CD8-positive, alpha-beta memory T cell (primary cell): ENCODE measurements around the gene BCKDHA. TPM values are rescaled to one million over a fixed set of nuclear protein-coding genes. Genes with fewer than 3 reads are reported as not detected.
A peak's percentile ranks its signal among the peaks of the same experiment; 100 is the strongest.
"Not testable (repeated sequence)": the region's sequence is repeated elsewhere in the genome, so short reads cannot be mapped to it uniquely, and the experiment has no call there.

Experiments
- CTCF ChIA-PET: fragments of 350-600 bp; sonication (Branson Sonifier 250); formaldehyde crosslinking; loops from one replicate; lab custom pipeline; 2021; ENCODE audit warnings: antibody characterized with exemption; lab: Charles Lee
- POLR2A ChIA-PET: fragments of 350-600 bp; sonication (Branson Sonifier 250); formaldehyde crosslinking; loops from one replicate; lab custom pipeline; 2021; ENCODE audit warnings: antibody characterized with exemption; lab: Charles Lee
- DNase-seq, 5 donors: peaks; one replicate each; pipeline versions ENCODE4 v3.0.0 to v3.0.0-alpha.2; 2020 to 2022; ENCODE audit warnings: mixed read lengths in 1 of 5
- H3K27ac ChIP-seq: one replicate; pipeline ENCODE4 v1.7.0; 2013; ENCODE audit warnings: low read depth, mild to moderate bottlenecking, low read length, moderate library complexity
- H3K27me3 ChIP-seq: 2 replicates; pipeline ENCODE4 v1.7.0; 2013; ENCODE audit warnings: low read length, mild to moderate bottlenecking; ENCODE audit not compliant: insufficient read depth, poor library complexity, severe bottlenecking
- H3K36me3 ChIP-seq: 2 replicates; pipeline ENCODE4 v1.7.0; 2013; ENCODE audit warnings: mild to moderate bottlenecking, low read length, moderate library complexity; ENCODE audit not compliant: insufficient read depth
- H3K4me1 ChIP-seq: 2 replicates; pipeline ENCODE4 v1.7.0; 2013; ENCODE audit warnings: mild to moderate bottlenecking, low read length, moderate library complexity; ENCODE audit not compliant: insufficient read depth
- H3K4me3 ChIP-seq: 2 replicates; pipeline ENCODE4 v1.7.0; 2013; ENCODE audit warnings: mild to moderate bottlenecking, low read length
- H3K9me3 ChIP-seq: 2 replicates; pipeline ENCODE4 v1.7.0; 2013; ENCODE audit warnings: mild to moderate bottlenecking, low read length
- H3K27ac Mint-ChIP-seq, 8 donors: one replicate each; pipeline ENCODE4 v1.8.0; 2020 to 2021; ENCODE audit warnings: mixed read lengths in 8 of 8, mild to moderate bottlenecking in 6 of 8, inconsistent platforms in 3 of 8, moderate library complexity in 3 of 8
- H3K27me3 Mint-ChIP-seq, 2 donors: one replicate each; pipeline ENCODE4 v1.8.0; 2020 to 2021; ENCODE audit warnings: mixed read lengths in 2 of 2, mild to moderate bottlenecking in 1 of 2, moderate library complexity in 1 of 2
- H3K36me3 Mint-ChIP-seq, 3 donors: one replicate each; pipeline ENCODE4 v1.8.0; 2020 to 2021; ENCODE audit warnings: mixed read lengths in 3 of 3, inconsistent platforms in 1 of 3, mild to moderate bottlenecking in 1 of 3
- H3K4me1 Mint-ChIP-seq, 3 donors: one replicate each; pipeline ENCODE4 v1.8.0; 2020 to 2021; ENCODE audit warnings: mixed read lengths in 3 of 3, inconsistent platforms in 1 of 3, mild to moderate bottlenecking in 1 of 3
- H3K4me3 Mint-ChIP-seq, 7 donors: one replicate each; pipeline ENCODE4 v1.8.0; 2020 to 2021; ENCODE audit warnings: mixed read lengths in 7 of 7, mild to moderate bottlenecking in 6 of 7, moderate library complexity in 4 of 7, inconsistent platforms in 2 of 7
- H3K9me3 Mint-ChIP-seq, 5 donors: one replicate each; pipeline ENCODE4 v1.8.0; 2020 to 2022; ENCODE audit warnings: mixed read lengths in 5 of 5, mild to moderate bottlenecking in 3 of 5, moderate library complexity in 2 of 5, inconsistent platforms in 1 of 5
- polyA plus RNA-seq: library from polyadenylated mRNA; unstranded; fragments of 300-500 nt; fragmentation: Illumina TruSeq; gene quantifications from one replicate; pipeline ENCODE4 v1.2.3, GENCODE V29; 2021
- total RNA-seq, 2 experiments: library from RNA; stranded (reverse); gene quantifications; one replicate each; pipeline ENCODE4 v1.2.3, GENCODE V29; 2021

BCKDHA gene
- total and polyA plus RNA-seq, 3 experiments from 2014 or later: 18.5 to 52.1 (median 23.5) TPM

DNA sequence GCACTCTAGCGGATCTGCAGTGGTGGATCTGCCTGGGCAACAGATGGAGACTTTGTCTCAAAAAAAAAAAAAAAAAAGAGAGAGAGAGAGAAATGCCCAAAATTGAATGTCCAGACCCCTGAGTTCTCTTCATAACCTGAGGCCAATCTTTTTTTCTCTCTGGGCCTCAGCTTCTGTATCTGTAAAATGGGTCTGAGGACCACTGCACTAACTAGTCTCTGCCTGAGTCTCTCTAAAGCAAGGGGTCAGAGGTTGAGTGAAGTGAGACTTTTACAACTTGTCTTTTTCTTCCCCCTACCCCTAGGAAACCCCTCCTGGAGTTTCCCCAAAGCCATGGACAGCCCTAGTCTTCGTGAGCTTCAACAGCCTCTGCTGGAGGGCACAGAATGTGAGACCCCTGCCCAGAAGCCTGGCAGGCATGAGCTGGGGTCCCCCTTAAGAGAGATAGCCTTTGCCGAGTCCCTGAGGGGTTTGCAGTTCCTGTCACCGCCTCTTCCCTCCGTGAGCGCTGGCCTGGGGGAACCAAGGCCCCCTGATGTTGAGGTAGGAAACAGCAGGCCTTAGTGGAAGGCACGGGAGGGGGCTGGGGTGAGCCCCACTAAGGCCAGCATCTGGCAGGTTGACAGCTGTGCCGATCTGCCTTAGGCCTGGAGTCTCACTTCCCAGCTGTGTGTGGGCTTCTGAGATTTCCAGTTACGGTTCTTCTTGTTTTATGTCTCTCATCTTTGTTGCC lies 19.5 kb upstream of the BCKDHA start:
- no peaks in the 10 kb centered on the region for H3K9me3 ChIP-seq
- H3K27me3 Mint-ChIP-seq: no peaks in the 10 kb centered on the region
- H3K27me3 ChIP-seq: no peaks in the 10 kb centered on the region
- no peak overlapping the region for H3K27ac ChIP-seq
- no peaks in the 10 kb centered on the region for H3K9me3 Mint-ChIP-seq
- H3K36me3 ChIP-seq: no peaks in the 10 kb centered on the region
- peaks cover 11 to 16% (median 13%) of the 10 kb centered on the region in 3 donors for H3K4me1 Mint-ChIP-seq
- H3K4me3 ChIP-seq: no peak overlapping the region
- CTCF ChIA-PET: interaction anchor here (0.7 to 1.1 kb wide), 3 partner anchors 12 to 16 kb away, joined by 3 read pairs; partner anchors contain the start of gene B9D2
- peak in 1 of 5 donors; percentile 53 for DNase-seq
- peaks cover 0 to 6% (median 3%) of the 10 kb centered on the region in 3 donors for H3K36me3 Mint-ChIP-seq
- no peak overlapping the region for H3K4me3 Mint-ChIP-seq
- H3K27ac Mint-ChIP-seq: peak overlapping the region in 5 of 8 donors; percentile 7 to 60 (median 46)
- peaks cover 10% of the 10 kb centered on the region for H3K4me1 ChIP-seq
- POLR2A ChIA-PET: no interaction called here

- H3K27me3 ChIP-seq, H3K27ac ChIP-seq, DNase-seq, H3K4me1 Mint-ChIP-seq, H3K4me3 ChIP-seq, H3K9me3 ChIP-seq, H3K4me3 Mint-ChIP-seq, H3K9me3 Mint-ChIP-seq, CTCF ChIA-PET, H3K27me3 Mint-ChIP-seq, POLR2A ChIA-PET, H3K36me3 ChIP-seq, H3K4me1 ChIP-seq: not testable (repeated sequence)
- Mint-ChIP-seq H3K36me3 (peaks cover 0 to 20% (median 6%) of the 10 kb centered on the region in 3 donors), H3K27ac (peak overlapping the region in 1 of 8 donors; percentile 74)
Measured at GRCh38 chr19:41381536-41381935, 16.1 kb upstream of the BCKDHA start.

GRCh38 chr19:41384351-41384750 lies 13.3 kb upstream of the BCKDHA start:
- DNase-seq: no peak
- peaks cover 7% of the 10 kb centered on the region for H3K36me3 ChIP-seq
- POLR2A ChIA-PET: interaction anchor here (0.6 to 0.8 kb wide), 2 partner anchors 15 to 122 kb away, joined by 3 to 5 read pairs; no protein-coding TSS in a partner anchor
- H3K4me3 Mint-ChIP-seq: no peak overlapping the region
- H3K27me3 Mint-ChIP-seq: no peaks in the 10 kb centered on the region
- H3K4me3 ChIP-seq: no peak overlapping the region
- no peaks in the 10 kb centered on the region for H3K27me3 ChIP-seq
- CTCF ChIA-PET: no interaction called here
- H3K9me3 Mint-ChIP-seq: no peaks in the 10 kb centered on the region
- no peaks in the 10 kb centered on the region for H3K4me1 ChIP-seq
- peaks cover 0 to 40% (median 6%) of the 10 kb centered on the region in 3 donors for H3K36me3 Mint-ChIP-seq
- no peaks in the 10 kb centered on the region for H3K9me3 ChIP-seq
- no peaks in the 10 kb centered on the region for H3K4me1 Mint-ChIP-seq
- peak overlapping the region in 2 of 8 donors; percentile 33 to 70 for H3K27ac Mint-ChIP-seq
- H3K27ac ChIP-seq: no peak overlapping the region

GRCh38 chr19:41386442-41386841 lies 11.2 kb upstream of the BCKDHA start:
- no peak for DNase-seq
- no peak overlapping the region for H3K4me3 Mint-ChIP-seq
- no peaks in the 10 kb centered on the region for H3K27me3 Mint-ChIP-seq
- Histone ChIP-seq H3K36me3 (peaks cover 19% of the 10 kb centered on the region), H3K27ac (no peak overlapping the region), H3K9me3 (no peaks in the 10 kb centered on the region), H3K4me1 (no peaks in the 10 kb centered on the region), H3K4me3 (no peak overlapping the region), H3K27me3 (no peaks in the 10 kb centered on the region)
- no peaks in the 10 kb centered on the region for H3K9me3 Mint-ChIP-seq
- no peak overlapping the region for H3K27ac Mint-ChIP-seq
- H3K4me1 Mint-ChIP-seq: no peaks in the 10 kb centered on the region
- ChIA-PET POLR2A (no interaction called here), CTCF (no interaction called here)
- H3K36me3 Mint-ChIP-seq: peaks cover 0 to 58% (median 11%) of the 10 kb centered on the region in 3 donors

DNA sequence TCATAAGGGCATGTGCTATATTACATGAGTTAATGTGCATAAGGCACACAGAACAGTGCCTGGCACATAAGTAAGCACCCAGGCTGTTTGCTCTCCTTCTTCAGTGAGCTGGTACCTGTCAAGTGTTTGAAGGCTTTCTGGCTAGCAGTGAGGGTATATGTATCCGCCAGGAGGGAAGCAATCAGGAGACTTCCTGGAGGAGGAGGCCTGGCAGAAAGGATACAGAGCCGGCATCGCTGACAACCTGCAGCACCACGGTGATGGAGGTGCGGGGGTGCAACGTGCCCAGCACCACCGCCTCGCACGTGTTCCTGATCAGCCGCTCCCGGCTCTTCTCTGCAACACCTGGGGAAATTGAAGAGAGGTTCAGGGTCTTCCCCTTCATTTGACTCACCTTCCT lies 6.0 kb upstream of the BCKDHA start:
- H3K36me3 ChIP-seq: peaks cover 26% of the 10 kb centered on the region
- no peak for DNase-seq
- H3K4me1 ChIP-seq: peaks cover 14% of the 10 kb centered on the region
- H3K27ac ChIP-seq: no peak overlapping the region
- POLR2A ChIA-PET: no interaction called here
- Mint-ChIP-seq H3K9me3 (no peaks in the 10 kb centered on the region), H3K36me3 (peaks cover 0 to 58% (median 5%) of the 10 kb centered on the region in 3 donors), H3K27me3 (no peaks in the 10 kb centered on the region), H3K4me3 (no peak overlapping the region), H3K27ac (peak overlapping the region in 1 of 8 donors; percentile 47), H3K4me1 (peaks cover 12 to 14% (median 14%) of the 10 kb centered on the region in 3 donors)
- CTCF ChIA-PET: no interaction called here
- no peaks in the 10 kb centered on the region for H3K9me3 ChIP-seq
- H3K4me3 ChIP-seq: no peak overlapping the region
- H3K27me3 ChIP-seq: no peaks in the 10 kb centered on the region

DNA sequence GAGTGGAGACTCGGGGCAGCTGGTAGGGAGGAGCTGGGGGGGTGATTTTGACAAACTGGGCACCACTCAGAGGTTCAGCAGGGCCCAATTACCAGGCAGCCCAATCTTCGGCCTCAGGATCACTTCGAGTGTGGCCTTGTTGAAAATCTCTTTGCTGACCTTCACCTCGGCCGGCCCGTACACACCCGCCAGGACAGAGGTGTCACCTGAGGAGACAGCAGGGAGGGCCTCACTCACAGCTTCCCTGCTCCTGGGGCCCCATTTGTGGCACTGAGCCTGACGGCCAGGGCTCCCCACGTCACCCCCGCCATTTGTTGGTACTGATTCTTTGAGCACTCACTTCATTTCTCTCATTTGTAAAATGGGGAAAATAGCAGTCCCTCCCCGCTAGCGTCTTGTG lies 4.8 kb upstream of the BCKDHA start:
- Mint-ChIP-seq H3K27ac (peak overlapping the region in 1 of 8 donors; percentile 65), H3K9me3 (no peaks in the 10 kb centered on the region), H3K36me3 (peaks cover 0 to 55% (median 5%) of the 10 kb centered on the region in 3 donors), H3K4me3 (peak overlapping the region in 1 of 7 donors; percentile 29), H3K4me1 (peaks cover 22 to 25% (median 25%) of the 10 kb centered on the region in 3 donors), H3K27me3 (no peaks in the 10 kb centered on the region)
- H3K4me1 ChIP-seq: peaks cover 14% of the 10 kb centered on the region
- H3K9me3 ChIP-seq: no peaks in the 10 kb centered on the region
- no peak overlapping the region for H3K27ac ChIP-seq
- no peaks in the 10 kb centered on the region for H3K27me3 ChIP-seq
- peaks cover 26% of the 10 kb centered on the region for H3K36me3 ChIP-seq
- ChIA-PET CTCF (interaction anchor here (1.5 kb wide), 1 partner anchor 47 kb away, joined by 3 read pairs; the partner anchor contains the start of gene DMAC2), POLR2A (no interaction called here)
- no peak for DNase-seq
- H3K4me3 ChIP-seq: no peak overlapping the region

- peak overlapping the region; percentile 56 to 98 (median 75) for H3K4me3 Mint-ChIP-seq
- H3K27me3 ChIP-seq: no peaks in the 10 kb centered on the region
- no peaks in the 10 kb centered on the region for H3K27me3 Mint-ChIP-seq
- H3K4me1 ChIP-seq: peaks cover 27% of the 10 kb centered on the region
- peak overlapping the region in 5 of 8 donors; percentile 8 to 96 (median 83) for H3K27ac Mint-ChIP-seq
- peak overlapping the region; percentile 22 for H3K4me3 ChIP-seq
- H3K36me3 Mint-ChIP-seq: peaks cover 0 to 38% (median 3%) of the 10 kb centered on the region in 3 donors
- no peaks in the 10 kb centered on the region for H3K9me3 ChIP-seq
- no peak for DNase-seq
- H3K4me1 Mint-ChIP-seq: peaks cover 39 to 46% (median 43%) of the 10 kb centered on the region in 3 donors
- ChIA-PET POLR2A (no interaction called here), CTCF (no interaction called here)
- H3K27ac ChIP-seq: peak overlapping the region; percentile 53
- H3K36me3 ChIP-seq: peaks cover 15% of the 10 kb centered on the region
- no peaks in the 10 kb centered on the region for H3K9me3 Mint-ChIP-seq
Measured at GRCh38 chr19:41395355-41395754, 2.3 kb upstream of the BCKDHA start.

DNA sequence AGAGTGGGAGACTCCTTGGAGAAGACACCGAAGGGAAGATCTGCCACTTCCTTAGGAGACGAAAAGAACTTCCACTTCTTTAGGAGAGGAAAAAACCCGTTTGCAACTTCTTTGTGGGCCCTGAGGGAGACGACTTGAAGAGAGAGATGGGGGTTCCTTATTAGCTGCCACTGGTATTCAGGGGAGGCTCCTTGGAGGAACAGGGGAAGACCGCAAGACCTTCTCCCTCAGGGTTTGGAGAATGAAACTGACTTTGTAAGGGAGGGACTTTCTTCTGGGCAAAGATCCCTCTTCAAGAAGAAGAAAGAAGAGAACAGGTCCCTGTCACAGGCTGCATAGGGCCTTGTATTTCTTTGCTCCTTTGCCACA lies 416 bp downstream of the BCKDHA start:
- H3K27me3 Mint-ChIP-seq: no peaks in the 10 kb centered on the region
- no peak for DNase-seq
- H3K4me3 Mint-ChIP-seq: peak overlapping the region; percentile 87 to 98 (median 97)
- CTCF ChIA-PET: no interaction called here
- H3K36me3 Mint-ChIP-seq: peaks cover 0 to 27% (median 0%) of the 10 kb centered on the region in 3 donors
- peaks cover 6% of the 10 kb centered on the region for H3K36me3 ChIP-seq
- H3K27me3 ChIP-seq: no peaks in the 10 kb centered on the region
- peak overlapping the region; percentile 96 to 100 (median 100) for H3K27ac Mint-ChIP-seq
- peak overlapping the region; percentile 91 for H3K27ac ChIP-seq
- POLR2A ChIA-PET: no interaction called here
- peaks cover 46 to 61% (median 53%) of the 10 kb centered on the region in 3 donors for H3K4me1 Mint-ChIP-seq
- H3K4me3 ChIP-seq: peak overlapping the region; percentile 97
- no peaks in the 10 kb centered on the region for H3K9me3 Mint-ChIP-seq
- no peaks in the 10 kb centered on the region for H3K9me3 ChIP-seq
- peaks cover 27% of the 10 kb centered on the region for H3K4me1 ChIP-seq
